Tibial nerve (tissue), 4 donors: ENCODE measurements around the gene ZFPM1. TPM values are rescaled to one million over a fixed set of nuclear protein-coding genes. Genes with fewer than 3 reads are reported as not detected.

Source experiments
- DNase-seq, 2 donors: peaks; one replicate each; pipeline ENCODE4 v3.0.0-alpha.2; 2019; ENCODE audit warnings: low spot score in 2 of 2
- H3K27ac ChIP-seq, 4 donors: fragments of 200-600 bp; sonication (generic) in 3 of 4; one replicate each; pipeline ENCODE4 v1.5.1; 2017 to 2019; ENCODE audit warnings: mild to moderate bottlenecking in 1 of 4
- H3K27me3 ChIP-seq, 2 donors: fragments of 200-600 bp; sonication (generic) in 1 of 2; one replicate each; pipeline versions ENCODE4 v1.5.1 to v1.6.0; 2017 to 2019
- H3K36me3 ChIP-seq, 3 donors: fragments of 200-600 bp; sonication (generic); one replicate each; pipeline ENCODE4 v1.5.1; 2018 to 2019
- H3K4me1 ChIP-seq, 4 donors: fragments of 200-600 bp; sonication (generic) in 3 of 4; one replicate each; pipeline ENCODE4 v1.5.1; 2017 to 2019
- H3K4me3 ChIP-seq, 4 donors: fragments of 200-600 bp; sonication (generic) in 3 of 4; one replicate each; pipeline ENCODE4 v1.5.1; 2017 to 2019; ENCODE audit warnings: mild to moderate bottlenecking in 1 of 4, moderate library complexity in 1 of 4
- H3K9me3 ChIP-seq, 4 donors: fragments of 200-600 bp; sonication (generic) in 3 of 4; one replicate each; pipeline ENCODE4 v1.5.1; 2017 to 2019
- CTCF ChIP-seq, 5 experiments: fragments of 200-600 bp in 3 of 5; fragments of 450-650 bp in 2 of 5; sonication (generic) in 3 of 5; IDR thresholded peaks; one replicate each; pipeline ENCODE4 v1.5.1; 2016 to 2019; ENCODE audit warnings: antibody characterized with exemption in 5 of 5, mild to moderate bottlenecking in 3 of 5, moderate library complexity in 2 of 5
- EP300 ChIP-seq, 2 donors: sonication (generic); formaldehyde crosslinking; IDR thresholded peaks; one replicate each; pipeline ENCODE4 v1.6.1; 2017; ENCODE audit warnings: antibody characterized with exemption in 2 of 2, mild to moderate bottlenecking in 1 of 2
- POLR2A ChIP-seq, 2 donors: fragments of 450-650 bp; IDR thresholded peaks; one replicate each; pipeline ENCODE4 v1.6.1; 2017; ENCODE audit warnings: antibody characterized with exemption in 2 of 2, mild to moderate bottlenecking in 2 of 2, moderate library complexity in 2 of 2
- WGBS, 2 donors: methylation state at CpG; one replicate each; pipeline ENCODE4 v1.1.5; 2018; 5-methylcytosine and 5-hydroxymethylcytosine counted together
- total RNA-seq, 4 donors: library from RNA; depleted of rRNA; stranded (reverse); fragments of >200 nt; gene quantifications; one replicate each; pipeline ENCODE4 v1.1.0, GENCODE V29; 2016

ZFPM1 gene
- total RNA-seq, 4 donors from 2014 or later = 0.44 to 1.2 (median 0.71) TPM

DNA sequence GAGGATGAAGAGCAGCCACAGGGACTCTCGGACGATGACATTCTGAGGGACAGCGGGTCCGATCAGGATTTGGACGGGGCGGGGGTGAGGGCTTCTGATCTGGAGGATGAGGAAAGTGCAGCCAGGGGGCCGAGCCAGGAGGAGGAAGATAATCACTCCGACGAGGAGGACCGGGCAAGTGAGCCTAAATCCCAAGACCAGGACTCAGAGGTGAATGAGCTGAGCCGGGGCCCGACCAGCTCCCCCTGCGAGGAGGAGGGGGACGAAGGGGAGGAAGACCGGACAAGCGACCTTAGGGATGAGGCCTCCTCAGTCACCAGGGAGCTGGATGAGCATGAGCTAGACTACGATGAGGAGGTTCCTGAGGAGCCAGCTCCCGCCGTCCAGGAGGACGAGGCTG lies 124.1 kb downstream of the ZFPM1 start:
- no peak overlapping the region for H3K27ac ChIP-seq
- peaks cover 0 to 27% (median under 1%) of the 10 kb centered on the region in 4 donors for H3K4me1 ChIP-seq
- TF ChIP-seq EP300 (IDR thresholded peaks at IDR 0.05) (no peak), CTCF (IDR thresholded peaks at IDR 0.05) (no peak), POLR2A (IDR thresholded peaks at IDR 0.05) (no peak)
- H3K9me3 ChIP-seq = no peaks in the 10 kb centered on the region
- no peaks in the 10 kb centered on the region for H3K27me3 ChIP-seq
- WGBS, 2 donors = 91% methylated on average over 20 of the region's 20 CpGs
- no peak for DNase-seq
- H3K36me3 ChIP-seq = peaks cover 0 to 93% (median 3%) of the 10 kb centered on the region in 3 donors
- H3K4me3 ChIP-seq = no peak overlapping the region

- no peak for DNase-seq
- H3K4me1 ChIP-seq = peaks cover 0 to 19% (median 0%) of the 10 kb centered on the region in 4 donors
- H3K9me3 ChIP-seq = no peaks in the 10 kb centered on the region
- H3K27me3 ChIP-seq = no peaks in the 10 kb centered on the region
- 90 to 92% methylated on average over 26 of the region's 26 CpGs for WGBS, 2 donors
- H3K4me3 ChIP-seq = no peak overlapping the region
- no peak overlapping the region for H3K27ac ChIP-seq
- peaks cover 0 to 94% (median 3%) of the 10 kb centered on the region in 3 donors for H3K36me3 ChIP-seq
- no peak for TF ChIP-seq EP300 (IDR thresholded peaks at IDR 0.05)
- TF ChIP-seq CTCF (IDR thresholded peaks at IDR 0.05) = no peak
- no peak for TF ChIP-seq POLR2A (IDR thresholded peaks at IDR 0.05)
Observed at GRCh38 chr16:88578446-88579313, 125.6 kb downstream of the ZFPM1 start.

GRCh38 chr16:88580371-88580770 lies 127.3 kb downstream of the ZFPM1 start:
- peaks cover 0 to 84% (median 3%) of the 10 kb centered on the region in 3 donors for H3K36me3 ChIP-seq
- no peak for TF ChIP-seq CTCF (IDR thresholded peaks at IDR 0.05)

GRCh38 chr16:88581033-88581432 lies 128.0 kb downstream of the ZFPM1 start:
- no peak for TF ChIP-seq POLR2A (IDR thresholded peaks at IDR 0.05)
- no peak for DNase-seq
- Histone ChIP-seq H3K4me3 (no peak overlapping the region), H3K36me3 (peaks cover 0 to 81% (median 3%) of the 10 kb centered on the region in 3 donors), H3K9me3 (no peaks in the 10 kb centered on the region), H3K4me1 (peaks cover 0 to 19% (median 0%) of the 10 kb centered on the region in 4 donors), H3K27me3 (no peaks in the 10 kb centered on the region), H3K27ac (no peak overlapping the region)
- WGBS, 2 donors = 88 to 93% methylated on average over 4 of the region's 4 CpGs

More at GRCh38 chr16:88580371-88580770, 127.3 kb downstream of the ZFPM1 start:
- 91 to 93% methylated on average over 16 of the region's 16 CpGs for WGBS, 2 donors
- no peaks in the 10 kb centered on the region for H3K9me3 ChIP-seq
- no peak overlapping the region for H3K27ac ChIP-seq
- no peak for DNase-seq
- H3K4me1 ChIP-seq = peaks cover 0 to 19% (median 0%) of the 10 kb centered on the region in 4 donors
- H3K27me3 ChIP-seq = no peaks in the 10 kb centered on the region
- H3K4me3 ChIP-seq = no peak overlapping the region

- Histone ChIP-seq H3K4me3 (no peak overlapping the region), H3K4me1 (peaks cover 0 to 11% (median 0%) of the 10 kb centered on the region in 4 donors), H3K27me3 (no peaks in the 10 kb centered on the region), H3K36me3 (peaks cover 0 to 80% (median 9%) of the 10 kb centered on the region in 3 donors), H3K9me3 (no peaks in the 10 kb centered on the region), H3K27ac (no peak overlapping the region)
- no peak for TF ChIP-seq EP300 (IDR thresholded peaks at IDR 0.05)
- no peak for DNase-seq
- 88 to 90% methylated on average over 14 of the region's 14 CpGs for WGBS, 2 donors
Observed at GRCh38 chr16:88582912-88583575, 130.0 kb downstream of the ZFPM1 start.

- H3K27me3 ChIP-seq = no peaks in the 10 kb centered on the region
- TF ChIP-seq EP300 (IDR thresholded peaks at IDR 0.05) = no peak
- TF ChIP-seq CTCF (IDR thresholded peaks at IDR 0.05) = no peak
- no peak for TF ChIP-seq POLR2A (IDR thresholded peaks at IDR 0.05)
- peaks cover 0 to 80% (median 8%) of the 10 kb centered on the region in 3 donors for H3K36me3 ChIP-seq
- no peak overlapping the region for H3K4me3 ChIP-seq
- no peak for DNase-seq
- H3K27ac ChIP-seq = no peak overlapping the region
- 62 to 66% methylated on average over 6 of the region's 6 CpGs for WGBS, 2 donors
- H3K4me1 ChIP-seq = peaks cover 0 to 2% (median 0%) of the 10 kb centered on the region in 4 donors
- no peaks in the 10 kb centered on the region for H3K9me3 ChIP-seq
Observed at GRCh38 chr16:88584676-88585075, 131.6 kb downstream of the ZFPM1 start.
